ENCODE measurements around the gene RYR2.
"Not testable (repeated sequence)": the region's sequence is repeated elsewhere in the genome, so short reads cannot be mapped to it uniquely, and the experiment has no call there.

The RYR2 gene

DNA sequence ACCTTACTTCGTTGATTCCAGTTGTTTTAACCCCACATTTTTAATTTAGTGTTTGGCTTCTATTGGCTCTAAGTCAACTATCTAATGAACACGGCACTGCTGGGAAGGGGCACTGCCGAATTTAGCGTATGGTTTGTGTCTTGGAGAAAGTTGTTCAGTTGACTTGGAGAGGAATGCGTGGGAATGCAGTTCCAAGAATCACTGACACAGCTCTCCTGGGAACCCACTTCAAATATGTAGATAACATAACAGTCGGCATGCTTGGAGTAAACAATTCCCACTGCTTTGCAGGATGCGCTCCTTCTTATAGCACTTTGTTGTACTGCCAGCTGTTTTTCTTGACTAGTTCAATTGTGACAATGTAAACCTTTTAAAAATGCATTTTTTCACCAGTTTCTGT, 104.3 kb downstream of the RYR2 start:
- DNase-seq (ENCODE audit: low read depth in 2 of 2), result no peak

DNA sequence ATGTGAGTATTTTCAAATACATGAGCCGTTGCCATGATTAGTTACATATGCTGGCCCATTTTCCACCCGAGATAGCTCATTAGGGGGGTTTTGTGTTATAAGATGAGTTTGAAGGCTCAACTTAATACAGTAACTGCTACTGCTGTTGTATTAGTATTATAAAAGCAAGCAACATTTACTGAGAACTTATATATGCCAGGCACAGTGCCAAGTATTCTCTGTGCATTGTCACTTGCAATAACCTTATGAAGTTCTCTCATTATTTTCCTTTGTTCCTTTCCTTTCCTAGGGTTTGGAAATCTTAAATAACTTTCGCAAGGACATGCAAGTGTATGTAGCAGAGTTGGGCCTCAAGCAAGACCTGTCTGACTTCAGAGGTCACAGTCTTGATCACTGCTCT, 107.9 kb downstream of the RYR2 start:
- DNase-seq (ENCODE audit: low read depth in 2 of 2), result no peak

DNA sequence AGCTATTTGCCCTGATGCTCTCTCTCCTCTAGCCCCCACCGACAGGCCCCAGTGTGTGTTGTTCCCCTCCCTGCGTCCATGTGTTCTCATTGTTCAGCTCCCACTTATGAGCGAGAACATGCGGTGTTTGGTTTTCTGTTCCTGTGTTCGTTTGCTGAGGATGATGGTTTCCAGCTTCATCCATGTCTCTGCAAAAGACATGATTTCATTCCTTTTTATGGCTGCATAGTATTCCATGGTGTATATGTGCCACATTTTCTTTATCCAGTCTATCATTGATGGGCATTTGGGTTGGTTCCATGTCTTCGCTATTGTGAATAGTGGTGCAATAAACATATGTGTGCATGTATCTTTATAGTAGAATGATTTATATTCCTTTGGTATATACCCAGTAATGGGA, 110.0 kb downstream of the RYR2 start:
- not testable (repeated sequence) for DNase-seq (ENCODE audit: low read depth in 2 of 2)

DNA sequence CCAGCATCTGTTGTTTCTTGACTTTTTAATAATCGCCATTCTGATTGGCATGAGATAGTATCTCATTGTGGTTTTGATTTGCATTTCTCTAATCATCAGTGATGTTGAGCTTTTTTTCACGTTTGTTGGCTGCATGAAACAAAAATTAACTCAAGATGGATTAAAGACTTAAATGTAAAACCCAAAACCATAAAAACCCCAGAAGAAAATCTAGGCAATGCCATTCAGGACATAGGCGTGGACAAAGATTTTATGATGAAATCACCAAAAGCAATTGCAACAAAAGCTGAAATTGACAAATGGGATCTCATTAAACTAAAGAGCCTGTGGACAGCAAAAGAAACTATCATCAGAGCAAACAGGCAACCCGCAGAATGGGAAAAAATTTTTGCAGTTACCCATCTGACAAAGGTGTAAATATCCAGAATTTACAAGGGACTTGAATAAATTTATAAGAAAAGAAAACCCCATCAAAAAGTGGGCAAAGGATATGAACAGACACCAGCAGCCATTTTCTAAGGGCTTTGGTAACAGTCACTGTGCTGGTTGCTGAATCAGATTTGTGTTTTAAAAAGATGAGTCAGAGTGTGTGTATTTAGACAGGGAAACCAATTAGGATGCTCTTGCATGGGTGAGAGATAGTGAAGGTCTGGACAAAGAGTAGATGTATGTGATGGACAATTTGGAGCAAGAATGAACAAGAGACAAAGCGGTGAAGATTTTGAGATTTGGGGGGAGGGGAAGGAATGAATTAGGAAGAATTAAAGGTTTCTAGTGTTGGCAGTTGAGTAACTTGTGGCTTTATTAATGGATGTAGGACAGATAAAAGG, 110.7 kb downstream of the RYR2 start:
- no peak for DNase-seq (ENCODE audit: low read depth in 2 of 2)

DNA sequence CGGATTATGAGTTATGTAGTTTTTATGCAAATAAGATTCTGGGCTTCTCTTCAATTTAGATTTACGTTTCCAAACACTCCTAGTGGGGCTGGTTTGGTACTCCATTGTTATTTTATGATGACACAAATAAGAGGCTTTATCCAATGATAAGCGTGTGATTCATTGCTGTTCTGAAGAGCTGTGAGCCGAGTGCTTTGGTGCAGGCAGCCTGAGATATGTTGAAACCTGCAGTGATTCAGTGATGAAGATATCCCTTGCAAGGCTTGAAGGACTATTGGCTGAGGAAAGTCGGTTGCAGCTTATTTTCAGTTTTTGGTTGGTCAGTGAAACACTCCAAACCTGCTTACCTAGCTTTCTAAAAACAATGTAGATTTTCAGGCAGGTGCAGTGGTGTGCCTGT, 112.2 kb downstream of the RYR2 start:
- no peak for DNase-seq (ENCODE audit: low read depth in 2 of 2)

DNA sequence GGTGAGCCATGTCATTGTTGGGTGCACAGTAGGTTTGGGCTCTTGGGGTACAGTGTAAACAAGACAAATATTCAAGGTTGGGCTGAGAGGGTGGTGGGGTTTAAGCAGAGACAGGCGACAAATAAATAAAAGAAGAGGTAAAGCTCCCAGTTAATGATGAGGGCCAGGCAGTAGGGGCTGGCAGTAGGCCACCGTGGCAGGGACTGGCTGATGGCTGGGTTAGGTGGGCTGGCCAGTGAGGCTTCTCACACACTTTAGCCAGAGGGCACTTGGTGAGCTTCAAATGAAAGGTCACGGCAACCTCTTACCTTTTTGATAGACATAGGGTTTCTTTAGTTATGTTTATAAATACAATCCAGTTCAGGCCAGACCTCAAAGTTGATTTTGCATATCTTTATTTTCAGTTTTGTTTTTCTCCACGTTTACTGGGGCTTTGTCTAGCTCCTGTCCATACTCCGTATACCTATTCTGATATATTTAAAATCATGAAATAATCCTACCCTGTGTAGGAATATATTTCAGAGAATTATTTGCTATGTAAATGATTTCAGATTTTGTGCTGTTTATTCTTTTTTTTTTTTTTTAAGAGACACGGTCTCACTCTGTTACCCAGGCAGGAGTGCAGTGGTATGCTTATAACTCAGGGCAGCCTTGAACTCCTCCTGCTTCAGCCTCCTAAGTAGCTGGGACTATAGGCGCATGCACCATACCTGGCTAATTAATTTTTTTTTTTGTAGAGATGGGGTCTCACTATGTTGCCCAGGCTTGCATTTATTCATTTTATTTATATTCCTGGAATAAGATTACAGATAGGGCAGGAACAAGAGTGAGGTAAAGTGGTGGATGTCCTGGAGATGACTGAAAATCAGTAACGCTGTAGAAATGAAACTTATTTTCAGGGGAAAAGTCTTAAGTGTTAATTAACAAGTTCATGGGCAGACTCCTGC, 122.7 kb downstream of the RYR2 start:
- DNase-seq (ENCODE audit: low read depth in 2 of 2), result no peak

DNA sequence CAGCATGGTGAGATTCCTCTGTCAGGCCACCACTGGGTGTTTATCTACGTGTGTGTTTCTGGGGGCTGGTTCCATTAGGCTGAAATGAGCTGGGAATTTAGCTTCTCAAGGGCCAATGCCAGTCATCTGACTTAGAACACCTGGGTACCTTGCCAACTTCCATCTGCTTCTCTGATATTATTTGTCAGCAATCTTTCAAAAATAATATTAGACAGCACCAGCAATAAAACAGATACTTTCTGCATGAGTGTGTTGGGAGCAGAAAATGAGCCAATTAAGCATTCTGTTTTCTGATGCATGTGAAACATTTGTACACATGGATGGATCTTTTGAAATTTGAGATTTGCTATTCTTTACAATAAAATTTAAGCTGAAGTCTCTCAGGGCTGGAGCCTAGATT, 124.1 kb downstream of the RYR2 start:
- no peak for DNase-seq (ENCODE audit: low read depth in 2 of 2)

DNA sequence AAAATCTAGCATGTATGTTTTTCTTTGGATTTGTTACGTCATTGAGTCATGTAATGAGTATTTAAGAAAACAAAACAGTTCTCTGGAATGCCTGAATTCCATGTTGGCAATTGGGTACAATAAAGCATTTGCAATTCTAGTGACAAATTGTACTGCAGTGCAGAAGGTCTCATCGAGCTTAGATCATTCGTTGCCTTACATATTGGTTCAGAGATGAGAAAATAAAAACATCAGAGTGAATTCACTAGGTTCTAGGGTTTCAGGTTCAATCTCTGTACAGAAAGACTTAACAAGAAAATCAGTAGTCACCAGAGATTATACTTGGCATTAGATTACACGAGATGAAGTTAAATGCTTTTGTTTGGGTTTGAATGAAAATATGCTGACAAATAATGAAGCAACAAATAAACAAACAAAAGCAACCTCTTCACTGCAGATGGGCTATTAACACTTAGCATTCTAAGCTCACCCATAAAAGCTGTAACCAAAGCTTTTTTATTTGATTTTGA, 124.7 kb downstream of the RYR2 start:
- DNase-seq (ENCODE audit: low read depth in 2 of 2), result no peak

DNA sequence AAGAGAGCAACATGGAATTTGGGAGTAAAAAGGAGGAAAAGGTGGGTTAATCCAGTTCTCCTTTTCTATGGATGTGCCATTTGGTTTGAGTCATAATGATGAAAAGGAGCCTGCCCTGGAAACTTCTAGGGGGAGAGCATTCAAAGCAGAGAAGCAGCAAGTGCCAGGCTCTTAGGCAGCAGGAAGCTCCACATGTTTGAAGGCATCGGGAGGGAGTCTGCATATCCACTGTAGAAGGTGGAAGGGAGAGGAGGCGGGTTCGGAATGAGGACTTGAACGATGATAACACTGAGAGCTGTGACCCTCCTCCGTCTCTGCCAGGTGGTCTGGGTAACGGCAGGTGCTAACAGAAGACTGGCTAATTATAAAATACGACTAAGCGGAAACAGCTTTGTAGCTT, 128.2 kb downstream of the RYR2 start:
- DNase-seq (ENCODE audit: low read depth in 2 of 2), result no peak

DNA sequence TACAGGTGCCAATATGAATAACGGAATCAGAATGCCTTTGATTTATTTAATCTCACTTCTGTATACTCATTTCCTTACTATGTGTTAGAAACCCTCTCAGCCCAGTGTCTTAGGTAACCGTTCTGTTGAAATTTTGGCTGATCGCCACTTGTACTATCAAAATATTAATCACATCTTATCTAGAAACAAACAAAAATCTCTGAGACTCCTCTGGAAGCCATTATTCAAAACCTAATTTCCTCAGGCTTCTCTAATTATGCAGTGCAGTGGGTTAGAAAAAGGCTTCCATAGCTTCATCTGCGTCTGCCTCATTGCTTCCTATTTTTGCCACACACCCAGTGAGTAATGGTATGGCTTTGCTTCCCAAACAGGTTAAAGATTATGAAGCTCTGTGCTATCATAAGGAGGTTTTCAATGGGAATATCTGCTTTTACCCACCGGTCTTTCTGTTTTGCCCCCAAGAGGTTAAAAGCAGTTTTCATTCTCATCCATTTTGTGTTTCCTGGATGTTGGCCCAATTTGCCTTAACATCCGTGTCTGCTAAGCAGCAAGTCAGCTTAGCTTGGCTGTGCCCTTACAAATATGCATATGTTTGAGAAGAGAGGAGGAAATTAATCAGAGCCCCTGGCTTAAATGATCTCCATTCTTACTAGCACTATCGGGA, 129.6 kb downstream of the RYR2 start:
- no peak for DNase-seq (ENCODE audit: low read depth in 2 of 2)

DNA sequence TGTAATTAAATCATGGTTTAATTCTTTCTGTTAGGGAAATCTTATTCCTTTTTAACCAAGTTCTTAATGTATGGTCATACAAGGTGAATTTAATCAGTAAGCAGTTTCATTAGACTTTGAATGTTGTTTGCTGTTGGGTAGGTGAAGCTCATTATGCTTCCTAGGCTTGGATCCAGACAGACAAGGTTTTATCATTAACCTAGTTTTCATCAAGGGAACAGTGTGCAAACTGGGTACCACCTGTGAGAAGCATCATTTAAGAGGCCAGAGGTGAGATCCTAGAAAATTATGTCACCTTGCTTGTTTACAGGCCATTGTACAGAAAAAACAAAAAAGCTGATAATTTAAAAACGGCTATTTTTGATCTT, 130.1 kb downstream of the RYR2 start:
- DNase-seq (ENCODE audit: low read depth in 2 of 2), result no peak

DNA sequence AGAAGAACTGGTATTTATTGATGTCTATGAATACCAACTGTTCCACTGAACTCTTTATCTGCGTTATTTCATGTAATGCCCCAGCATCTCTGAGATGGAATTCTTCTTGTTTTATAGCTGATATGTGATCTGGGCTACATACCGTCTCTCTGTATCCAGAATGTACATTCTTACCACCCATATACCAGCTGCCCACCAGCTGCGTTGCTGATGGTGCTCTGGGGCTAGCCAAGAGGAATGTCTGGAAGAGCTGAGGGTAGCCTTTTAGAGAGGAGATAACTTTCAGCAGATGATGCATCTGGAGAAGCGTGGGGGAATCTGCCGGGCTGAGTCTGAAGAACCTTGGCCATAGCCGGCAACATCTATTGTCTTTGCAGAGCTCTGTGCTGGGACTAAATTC, 137.5 kb downstream of the RYR2 start:
- no peak for DNase-seq (ENCODE audit: low read depth in 2 of 2)

DNA sequence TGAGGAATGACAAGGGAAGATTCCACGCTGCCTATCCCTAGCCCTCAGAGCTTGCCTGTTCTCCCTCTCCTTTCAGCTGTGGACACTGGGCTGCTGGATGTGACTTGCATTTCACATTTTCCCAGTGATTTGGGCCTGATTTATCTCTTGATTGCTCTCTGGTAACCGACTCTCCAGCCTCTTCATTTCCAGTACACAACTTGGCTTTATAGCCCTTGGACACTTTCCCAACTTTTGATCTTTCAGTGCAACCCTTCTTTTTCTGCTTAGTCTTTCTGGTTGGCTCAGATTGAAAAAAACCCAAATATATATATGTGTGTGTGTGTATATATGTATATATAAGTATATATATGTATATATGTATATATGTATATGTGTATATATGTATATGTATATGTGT, 138.3 kb downstream of the RYR2 start:
- no peak for DNase-seq (ENCODE audit: low read depth in 2 of 2)

DNA sequence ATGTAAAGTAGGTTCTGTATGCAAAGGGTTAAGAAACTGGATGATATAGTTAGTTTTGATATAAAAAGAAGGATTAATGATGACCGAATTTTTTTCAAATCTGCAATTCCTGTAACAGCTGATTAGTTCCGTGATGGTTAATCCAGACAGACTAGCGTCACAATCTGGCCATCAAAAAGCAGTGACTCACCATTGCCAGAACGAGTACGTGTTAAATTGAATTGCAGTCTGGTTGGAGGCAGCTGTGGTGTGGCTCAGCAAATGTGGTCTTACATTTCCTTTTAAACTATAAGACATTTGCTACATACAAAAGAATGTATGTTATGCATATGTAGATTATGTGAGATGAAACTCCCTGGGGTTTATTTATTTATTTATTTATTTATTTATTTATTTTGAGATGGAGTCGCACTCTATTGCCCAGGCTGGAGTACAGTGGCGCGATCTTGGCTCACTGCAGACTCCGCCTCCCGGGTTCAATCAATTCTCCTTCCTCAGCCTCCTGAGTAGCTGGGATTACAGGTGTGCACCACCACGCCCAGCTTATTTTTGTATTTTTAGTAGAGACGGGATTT, 139.8 kb downstream of the RYR2 start:
- no peak for DNase-seq (ENCODE audit: low read depth in 2 of 2)

DNA sequence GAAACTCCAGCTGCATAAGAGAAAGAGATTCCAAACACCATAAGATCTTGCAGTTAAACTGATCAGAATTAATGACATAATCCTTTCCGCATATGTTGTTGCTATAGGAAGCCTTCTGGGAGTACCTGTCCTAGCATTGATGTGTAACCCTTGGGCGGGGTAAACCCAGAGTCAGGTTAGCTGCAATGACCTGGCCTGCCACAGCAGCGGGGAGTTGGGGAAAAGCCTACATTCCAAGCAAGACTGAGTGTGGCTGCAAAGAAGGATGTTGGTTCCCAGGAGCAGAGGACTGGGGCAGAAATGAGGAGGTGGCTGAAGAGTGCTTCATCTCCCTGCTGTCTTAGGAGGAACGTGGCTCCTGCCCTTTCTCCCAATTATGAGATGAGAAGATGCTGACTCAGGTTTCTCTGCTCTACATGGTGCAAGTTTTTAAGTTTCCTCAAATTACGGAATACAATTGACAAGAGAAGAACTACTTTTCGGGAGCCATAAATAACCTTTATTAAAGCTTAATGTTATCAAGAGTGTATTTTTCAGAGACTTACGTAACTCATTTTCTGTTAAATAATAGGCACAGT, 142.1 kb downstream of the RYR2 start:
- DNase-seq (ENCODE audit: low read depth in 2 of 2), result no peak

DNA sequence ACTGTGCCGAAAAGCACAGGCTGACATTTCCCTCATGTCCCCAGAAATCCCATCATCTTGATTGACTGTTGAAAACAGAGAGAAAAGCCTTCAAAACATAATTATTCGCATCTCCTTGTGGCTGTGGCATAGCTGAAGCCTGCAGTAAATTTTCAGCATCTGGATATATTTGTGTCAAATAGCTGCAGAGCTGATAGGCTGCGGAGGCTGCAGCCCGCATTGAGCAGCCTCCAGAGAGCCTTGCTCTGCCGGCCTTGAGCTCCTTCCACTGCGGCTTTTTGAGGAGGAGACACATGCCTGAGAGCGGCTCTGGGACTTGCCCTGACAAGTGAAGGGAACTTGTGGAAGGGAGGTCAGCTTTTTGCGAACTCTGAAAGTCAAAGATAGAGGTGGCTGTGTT, 144.7 kb downstream of the RYR2 start:
- DNase-seq (ENCODE audit: low read depth in 2 of 2), result no peak

DNA sequence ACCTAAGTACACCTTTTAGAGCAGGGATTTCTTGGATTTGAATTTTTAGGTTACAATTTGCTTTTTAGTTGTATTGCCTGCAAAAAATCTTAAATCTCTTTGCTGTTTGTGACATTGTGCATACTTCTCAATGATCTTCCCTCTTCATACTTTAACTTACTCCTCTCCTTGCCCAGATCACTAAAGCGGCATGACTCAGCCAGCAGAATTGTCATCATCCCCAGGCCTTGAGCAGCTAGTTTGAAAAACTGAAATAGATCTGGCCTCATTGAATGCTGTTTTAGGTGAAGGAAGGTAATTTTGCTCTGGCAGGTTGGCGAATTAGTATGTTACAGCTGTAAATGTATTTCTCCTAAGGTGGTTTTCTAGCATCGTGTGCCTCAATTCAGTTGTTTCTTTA, 145.9 kb downstream of the RYR2 start:
- no peak for DNase-seq (ENCODE audit: low read depth in 2 of 2)

DNA sequence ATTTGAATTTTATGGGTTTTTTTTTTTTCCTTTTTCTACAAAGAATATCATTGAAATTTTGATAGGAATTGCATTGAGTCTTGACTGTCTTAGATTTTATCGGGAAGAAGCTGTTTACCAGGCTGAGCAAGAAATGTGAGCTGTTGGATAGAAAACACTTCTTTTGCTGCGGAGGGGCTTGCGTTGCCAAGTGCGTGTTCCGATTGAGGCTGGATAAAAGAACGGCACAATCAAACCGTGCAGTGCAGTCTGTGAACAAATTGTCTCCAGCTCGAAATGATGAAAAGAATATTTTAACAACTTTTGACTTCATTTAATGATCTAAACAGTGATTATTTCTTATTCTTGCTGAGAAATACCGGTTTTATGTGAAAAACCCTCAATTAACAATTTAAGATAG, 149.4 kb downstream of the RYR2 start:
- DNase-seq (ENCODE audit: low read depth in 2 of 2), result no peak

DNA sequence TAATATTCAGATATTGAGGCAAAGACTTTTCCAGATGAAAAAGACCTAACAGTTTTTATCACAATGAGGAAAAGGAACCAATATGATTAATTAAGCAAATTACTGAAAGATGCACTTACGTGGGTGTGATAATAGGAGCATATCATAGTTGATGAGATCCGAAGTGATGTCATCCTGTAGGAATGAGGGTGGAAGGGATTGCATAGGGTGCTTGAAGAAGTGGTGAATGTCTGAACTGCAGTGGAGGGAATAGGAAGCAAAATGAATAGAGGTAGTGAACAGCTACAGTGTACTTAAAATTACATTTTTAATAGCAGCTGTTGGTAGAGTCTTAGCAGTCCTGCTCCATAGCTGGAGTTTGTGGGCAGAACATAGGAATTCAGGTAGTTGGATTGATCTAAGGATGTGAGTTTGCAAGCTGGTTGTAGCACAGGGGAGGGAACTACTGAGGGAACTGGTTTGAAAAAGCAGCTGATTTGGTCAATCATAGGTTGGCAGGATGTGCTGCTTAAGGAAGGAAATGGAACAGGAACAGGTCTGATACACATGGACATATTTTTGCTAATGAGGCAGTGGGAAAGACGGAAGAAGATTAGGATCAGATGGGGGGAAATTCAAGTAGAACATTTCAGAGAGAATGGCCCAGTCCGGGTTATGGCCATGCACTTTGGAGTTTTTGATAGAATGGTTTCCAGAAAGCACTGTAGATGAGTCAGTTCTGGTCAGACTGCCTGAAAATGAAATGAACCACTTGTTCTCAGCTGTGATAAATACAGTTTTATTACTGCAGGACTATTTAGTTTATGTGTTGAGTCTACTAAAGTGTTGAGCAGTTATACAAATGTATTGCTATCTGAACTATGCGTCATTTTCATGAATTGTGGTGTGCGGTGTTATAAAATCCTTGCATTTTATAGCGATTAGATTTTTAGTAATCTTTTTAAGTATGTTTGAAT, 155.8 kb downstream of the RYR2 start:
- no peak for DNase-seq (ENCODE audit: low read depth in 2 of 2)

DNA sequence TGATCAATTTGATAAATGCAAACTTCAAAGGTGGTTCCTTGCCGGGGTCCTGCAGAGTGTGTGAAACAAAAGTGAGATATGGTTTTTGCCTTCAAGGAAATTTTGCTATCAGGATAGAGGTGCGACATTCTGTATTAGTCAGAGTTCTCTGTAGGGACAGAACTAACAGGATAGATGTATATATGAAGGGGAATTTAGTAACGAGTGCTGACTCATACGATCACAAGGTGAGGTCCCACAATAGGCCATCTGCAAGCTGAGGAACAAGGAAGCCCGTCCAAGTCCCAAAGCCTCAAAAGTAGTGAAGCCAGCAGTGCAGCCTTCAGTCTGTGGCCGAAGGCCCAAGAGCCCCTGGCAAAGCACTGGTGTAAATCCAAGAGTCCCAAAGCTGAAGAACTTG, 157.0 kb downstream of the RYR2 start:
- no peak for DNase-seq (ENCODE audit: low read depth in 2 of 2)
